LNCaP clone FGC (cell line): Measurements from ENCODE around the gene SLC16A10.

Source experiments
- DNase-seq: peaks from one replicate; pipeline ENCODE4 v3.0.0-alpha.2; 2011; ENCODE audit warnings: low read depth
- H3K4me3 ChIP-seq: 2 replicates; pipeline ENCODE4 v1.5.1; 2011; ENCODE audit warnings: mild to moderate bottlenecking, low read depth, low read length, control low read depth
- TF ChIP-seq, protein P1 (sequence below): IDR thresholded peaks from 2 replicates; pipeline ENCODE4 v1.5.1; 2012; ENCODE audit warnings: mild to moderate bottlenecking; ENCODE audit not compliant: control insufficient read depth, insufficient read depth; ENCODE audit errors: extremely low read depth

The SLC16A10 gene

GRCh38 chr6:111260570-111261298 is 173.4 kb downstream of the SLC16A10 start:
- TF ChIP-seq, protein P1, sequence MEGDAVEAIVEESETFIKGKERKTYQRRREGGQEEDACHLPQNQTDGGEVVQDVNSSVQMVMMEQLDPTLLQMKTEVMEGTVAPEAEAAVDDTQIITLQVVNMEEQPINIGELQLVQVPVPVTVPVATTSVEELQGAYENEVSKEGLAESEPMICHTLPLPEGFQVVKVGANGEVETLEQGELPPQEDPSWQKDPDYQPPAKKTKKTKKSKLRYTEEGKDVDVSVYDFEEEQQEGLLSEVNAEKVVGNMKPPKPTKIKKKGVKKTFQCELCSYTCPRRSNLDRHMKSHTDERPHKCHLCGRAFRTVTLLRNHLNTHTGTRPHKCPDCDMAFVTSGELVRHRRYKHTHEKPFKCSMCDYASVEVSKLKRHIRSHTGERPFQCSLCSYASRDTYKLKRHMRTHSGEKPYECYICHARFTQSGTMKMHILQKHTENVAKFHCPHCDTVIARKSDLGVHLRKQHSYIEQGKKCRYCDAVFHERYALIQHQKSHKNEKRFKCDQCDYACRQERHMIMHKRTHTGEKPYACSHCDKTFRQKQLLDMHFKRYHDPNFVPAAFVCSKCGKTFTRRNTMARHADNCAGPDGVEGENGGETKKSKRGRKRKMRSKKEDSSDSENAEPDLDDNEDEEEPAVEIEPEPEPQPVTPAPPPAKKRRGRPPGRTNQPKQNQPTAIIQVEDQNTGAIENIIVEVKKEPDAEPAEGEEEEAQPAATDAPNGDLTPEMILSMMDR: no peak
- DNase-seq: no peak
- no peak overlapping the region for H3K4me3 ChIP-seq

DNA sequence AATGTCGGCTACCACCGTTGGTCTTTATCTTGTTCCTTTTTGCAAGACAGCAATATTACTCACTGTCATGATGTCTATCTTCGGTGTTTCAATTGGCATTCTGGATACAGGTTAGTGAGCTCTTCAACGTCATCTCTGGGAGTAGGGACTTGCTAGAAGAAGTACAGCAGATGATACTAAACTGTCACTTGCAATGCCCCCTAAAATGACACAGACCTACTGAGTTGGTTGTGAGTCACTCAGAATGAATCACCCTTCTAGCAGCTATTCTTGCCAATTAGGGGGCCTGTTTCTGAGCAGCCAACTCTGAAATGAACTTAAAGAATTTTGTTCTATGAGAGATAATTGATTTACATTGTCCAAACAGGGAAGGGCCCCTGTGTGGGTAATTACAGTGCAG is 176.5 kb downstream of the SLC16A10 start:
- DNase-seq: no peak
- TF ChIP-seq, protein P1: no peak
- no peak overlapping the region for H3K4me3 ChIP-seq

GRCh38 chr6:111265842-111266241 is 178.5 kb downstream of the SLC16A10 start:
- H3K4me3 ChIP-seq: no peak overlapping the region
- TF ChIP-seq, protein P1: no peak

DNA sequence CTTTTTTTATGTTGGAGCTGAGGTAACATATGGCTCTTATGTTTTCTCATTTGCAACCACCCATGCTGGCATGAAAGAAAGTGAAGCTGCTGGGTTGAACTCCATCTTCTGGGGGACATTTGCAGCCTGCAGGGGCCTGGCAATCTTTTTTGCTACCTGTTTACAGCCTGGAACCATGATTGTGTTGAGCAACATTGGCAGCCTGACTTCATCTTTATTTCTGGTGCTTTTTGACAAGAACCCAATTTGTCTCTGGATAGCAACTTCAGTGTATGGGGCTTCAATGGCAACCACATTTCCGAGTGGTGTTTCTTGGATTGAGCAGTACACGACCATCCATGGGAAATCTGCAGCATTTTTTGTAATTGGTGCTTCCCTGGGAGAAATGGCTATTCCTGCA is 179.0 kb downstream of the SLC16A10 start:
- H3K4me3 ChIP-seq: no peak overlapping the region
- TF ChIP-seq, protein P1: no peak
- no peak for DNase-seq

More at GRCh38 chr6:111265842-111266241, 178.5 kb downstream of the SLC16A10 start:
- no peak for DNase-seq

DNA sequence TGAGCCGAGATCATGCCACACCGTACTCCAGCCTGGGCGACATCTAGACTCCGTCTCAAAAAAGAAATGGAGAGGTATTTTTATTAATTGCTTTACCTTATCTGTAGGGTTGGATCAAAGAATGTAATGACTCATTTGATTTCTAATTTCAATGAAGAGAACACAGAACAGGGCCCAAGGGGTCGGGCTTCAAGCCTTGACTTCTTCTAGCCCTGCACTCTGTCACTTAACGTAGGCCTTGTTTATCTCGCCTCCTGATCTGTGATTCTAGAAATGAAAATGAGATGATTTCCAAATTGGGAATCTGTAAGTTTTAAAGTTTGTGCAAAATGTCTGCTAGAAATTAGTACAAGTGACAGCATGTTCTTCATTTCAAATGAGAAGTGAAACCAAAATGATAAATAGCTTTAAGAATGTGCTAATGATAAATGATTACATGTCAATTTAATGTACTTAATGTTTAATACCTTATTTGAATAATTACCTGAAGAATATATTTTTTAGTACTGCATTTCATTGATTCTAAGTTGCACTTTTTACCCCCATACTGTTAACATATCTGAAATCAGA is 180.5 kb downstream of the SLC16A10 start:
- no peak for DNase-seq
- TF ChIP-seq, protein P1: no peak
- H3K4me3 ChIP-seq: no peak overlapping the region

DNA sequence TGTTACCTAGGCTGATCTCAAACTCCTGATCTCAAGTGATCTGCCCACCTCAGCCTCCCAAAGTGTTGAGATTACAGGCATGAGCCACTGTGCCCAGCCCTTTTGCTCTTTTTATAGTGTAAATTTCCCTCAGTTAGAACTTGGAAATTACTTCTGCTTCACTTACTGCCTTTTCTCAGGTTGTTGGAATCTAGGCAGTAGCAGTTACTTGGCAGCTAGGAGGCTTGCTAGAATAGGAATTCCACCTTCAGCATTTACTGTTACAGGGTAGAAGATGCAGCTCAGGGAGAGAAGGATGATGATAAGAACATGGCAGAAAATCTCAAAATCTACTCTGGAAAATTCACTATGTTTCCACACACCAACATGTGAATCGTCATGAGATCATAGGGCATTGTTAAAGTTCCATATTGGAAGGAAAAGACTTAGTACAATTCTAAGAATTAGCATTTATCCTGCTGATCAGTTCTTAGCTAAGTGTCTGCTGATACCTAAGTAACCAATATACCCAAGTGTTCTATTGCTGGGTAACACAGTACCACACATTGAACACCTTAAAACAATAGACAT is 182.2 kb downstream of the SLC16A10 start:
- no peak for DNase-seq
- TF ChIP-seq, protein P1: no peak
- no peak overlapping the region for H3K4me3 ChIP-seq
